Glutamatergic neuron (in vitro differentiated cells): Measurements from ENCODE around the gene TRRAP. TPM values are rescaled to one million over a fixed set of nuclear protein-coding genes. Genes with fewer than 3 reads are reported as not detected.
"Not testable (repeated sequence)": the region's sequence is repeated elsewhere in the genome, so short reads cannot be mapped to it uniquely, and the experiment has no call there.

ENCODE experiments used
- DNase-seq: peaks from one replicate; pipeline ENCODE4 v3.0.0; 2022
- H3K27ac Mint-ChIP-seq: one replicate; pipeline ENCODE4 v1.8.0; 2020; ENCODE audit warnings: mild to moderate bottlenecking, mixed read lengths, inconsistent platforms; ENCODE audit not compliant: unreplicated experiment
- H3K27me3 Mint-ChIP-seq: one replicate; pipeline ENCODE4 v1.8.0; 2020; ENCODE audit warnings: mild to moderate bottlenecking, moderate library complexity, mixed read lengths, inconsistent platforms; ENCODE audit not compliant: unreplicated experiment
- H3K36me3 Mint-ChIP-seq: one replicate; pipeline ENCODE4 v1.8.0; 2020; ENCODE audit warnings: mild to moderate bottlenecking, mixed read lengths, inconsistent platforms; ENCODE audit not compliant: unreplicated experiment
- H3K4me1 Mint-ChIP-seq: one replicate; pipeline ENCODE4 v1.8.0; 2020; ENCODE audit warnings: mild to moderate bottlenecking, low read depth, mixed read lengths, inconsistent platforms; ENCODE audit not compliant: unreplicated experiment
- H3K4me3 Mint-ChIP-seq: one replicate; pipeline ENCODE4 v1.8.0; 2020; ENCODE audit warnings: mild to moderate bottlenecking, mixed read lengths, inconsistent platforms; ENCODE audit not compliant: unreplicated experiment
- H3K9me3 Mint-ChIP-seq: one replicate; pipeline ENCODE4 v1.8.0; 2020; ENCODE audit warnings: mild to moderate bottlenecking, moderate library complexity, mixed read lengths, inconsistent platforms; ENCODE audit not compliant: unreplicated experiment
- CTCF ChIP-seq: fragments of 200-600 bp; sonication (generic); IDR thresholded peaks from one replicate; pipeline ENCODE4 v1.5.0; 2021; ENCODE audit not compliant: partially characterized antibody, unreplicated experiment
- total RNA-seq: library from RNA; stranded (reverse); fragmentation: NEBNext Ultra II Directional; extraction: Animal tissue kit (Norgen Biotek cat#: 25700); gene quantifications from one replicate; pipeline ENCODE4 v1.2.1, GENCODE V29; 2021; ENCODE audit not compliant: unreplicated experiment

TRRAP gene
- total RNA-seq, 1 donor from 2014 or later: 68.7 TPM

GRCh38 chr7:99039384-99039891 is 161.1 kb downstream of the TRRAP start:
- Mint-ChIP-seq H3K27me3 (peaks cover 5% of the 10 kb centered on the region), H3K36me3 (peaks cover 11% of the 10 kb centered on the region), H3K9me3 (peaks cover 7% of the 10 kb centered on the region), H3K4me3 (no peak overlapping the region), H3K27ac (no peak overlapping the region), H3K4me1 (peaks cover 4% of the 10 kb centered on the region)
- no peak for TF ChIP-seq CTCF
- no peak for DNase-seq

- DNase-seq: peak; percentile 77
- Mint-ChIP-seq H3K4me1 (peaks cover 4% of the 10 kb centered on the region), H3K27me3 (peaks cover 2% of the 10 kb centered on the region), H3K36me3 (peaks cover 11% of the 10 kb centered on the region), H3K27ac (peak overlapping the region; percentile 43), H3K9me3 (peaks cover 6% of the 10 kb centered on the region), H3K4me3 (no peak overlapping the region)
- peak; percentile 79 for TF ChIP-seq CTCF
Measured at GRCh38 chr7:99040104-99040958, 162.0 kb downstream of the TRRAP start.

GRCh38 chr7:99041526-99041925 is 163.2 kb downstream of the TRRAP start:
- no peak for DNase-seq
- H3K9me3 Mint-ChIP-seq: peaks cover 6% of the 10 kb centered on the region
- H3K36me3 Mint-ChIP-seq: peaks cover 7% of the 10 kb centered on the region
- no peaks in the 10 kb centered on the region for H3K27me3 Mint-ChIP-seq
- H3K4me1 Mint-ChIP-seq: peaks cover 4% of the 10 kb centered on the region
- TF ChIP-seq CTCF: no peak
- no peak overlapping the region for H3K4me3 Mint-ChIP-seq
- H3K27ac Mint-ChIP-seq: no peak overlapping the region

GRCh38 chr7:99042957-99043356 is 164.6 kb downstream of the TRRAP start:
- DNase-seq: no peak
- Mint-ChIP-seq H3K27ac (no peak overlapping the region), H3K27me3 (peaks cover 1% of the 10 kb centered on the region), H3K4me1 (peaks cover 2% of the 10 kb centered on the region), H3K4me3 (no peak overlapping the region), H3K36me3 (peaks cover 7% of the 10 kb centered on the region), H3K9me3 (peaks cover 6% of the 10 kb centered on the region)
- no peak for TF ChIP-seq CTCF

- not testable (repeated sequence) for DNase-seq, H3K9me3 Mint-ChIP-seq, H3K27ac Mint-ChIP-seq, H3K4me3 Mint-ChIP-seq, H3K27me3 Mint-ChIP-seq, H3K4me1 Mint-ChIP-seq, H3K36me3 Mint-ChIP-seq
Measured at GRCh38 chr7:99044858-99045257, 166.5 kb downstream of the TRRAP start.

GRCh38 chr7:99046262-99046661 is 167.9 kb downstream of the TRRAP start:
- DNase-seq, H3K27me3 Mint-ChIP-seq, H3K36me3 Mint-ChIP-seq, H3K27ac Mint-ChIP-seq, H3K4me3 Mint-ChIP-seq, H3K9me3 Mint-ChIP-seq, H3K4me1 Mint-ChIP-seq: not testable (repeated sequence)
